Astrocyte (in vitro differentiated cells and primary cell): ENCODE results near the gene SUPT6H. TPM values are rescaled to one million over a fixed set of nuclear protein-coding genes. Genes with fewer than 3 reads are reported as not detected.

Source experiments
- DNase-seq: peaks from one replicate; pipeline ENCODE4 v3.0.0-alpha.2; 2010; ENCODE audit warnings: low read depth
- FAIRE-seq: peaks from 2 replicates; lab custom pipeline; 2011; peaks lifted over from hg19 to GRCh38; lab: Jason Lieb, UNC
- H2AFZ ChIP-seq: 2 replicates; pipeline ENCODE4 v1.6.0; 2012; ENCODE audit warnings: low read depth, low read length, inconsistent platforms
- H3K27ac ChIP-seq: 2 replicates; pipeline ENCODE4 v1.5.1; 2011; ENCODE audit warnings: low read depth, low read length, inconsistent platforms
- H3K27me3 ChIP-seq: 2 replicates; pipeline ENCODE4 v1.6.0; 2011; ENCODE audit warnings: low read length, inconsistent platforms; ENCODE audit not compliant: insufficient read depth
- H3K36me3 ChIP-seq: 2 replicates; pipeline ENCODE4 v1.5.1; 2011; ENCODE audit warnings: low read length, inconsistent platforms; ENCODE audit not compliant: insufficient read depth
- H3K4me1 ChIP-seq: 2 replicates; pipeline ENCODE4 v1.5.1; 2011; ENCODE audit warnings: low read length, inconsistent platforms; ENCODE audit not compliant: insufficient read depth
- H3K4me2 ChIP-seq: 2 replicates; pipeline ENCODE4 v1.6.0; 2012; ENCODE audit warnings: low read length, inconsistent platforms
- H3K4me3 ChIP-seq: 2 replicates; pipeline ENCODE4 v1.5.1; 2011; ENCODE audit warnings: low read depth, mild to moderate bottlenecking, low read length, inconsistent platforms; ENCODE audit not compliant: insufficient read depth
- H3K79me2 ChIP-seq: 2 replicates; pipeline ENCODE4 v1.6.0; 2012; ENCODE audit warnings: mild to moderate bottlenecking, low read length, inconsistent platforms; ENCODE audit not compliant: insufficient read depth
- H3K9ac ChIP-seq: 2 replicates; pipeline ENCODE4 v1.6.0; 2012; ENCODE audit warnings: mild to moderate bottlenecking, low read length, inconsistent platforms
- H3K9me3 ChIP-seq: 2 replicates; pipeline ENCODE4 v1.5.1; 2012; ENCODE audit warnings: low read depth, mild to moderate bottlenecking, low read length, inconsistent platforms; ENCODE audit not compliant: insufficient read depth
- H4K20me1 ChIP-seq: 2 replicates; pipeline ENCODE4 v1.6.0; 2012; ENCODE audit warnings: low read length, inconsistent platforms; ENCODE audit not compliant: insufficient read depth
- H3K27ac Mint-ChIP-seq: one replicate; pipeline ENCODE4 v1.8.0; 2021; ENCODE audit warnings: mild to moderate bottlenecking, mixed read lengths; ENCODE audit not compliant: unreplicated experiment
- H3K27me3 Mint-ChIP-seq: one replicate; pipeline ENCODE4 v1.8.0; 2021; ENCODE audit warnings: low read depth, mixed read lengths; ENCODE audit not compliant: unreplicated experiment
- H3K36me3 Mint-ChIP-seq: one replicate; pipeline ENCODE4 v1.8.0; 2021; ENCODE audit warnings: low read depth, mixed read lengths; ENCODE audit not compliant: unreplicated experiment
- H3K4me1 Mint-ChIP-seq: one replicate; pipeline ENCODE4 v1.8.0; 2021; ENCODE audit warnings: low read depth, mixed read lengths; ENCODE audit not compliant: unreplicated experiment
- H3K4me3 Mint-ChIP-seq: one replicate; pipeline ENCODE4 v1.8.0; 2021; ENCODE audit warnings: mild to moderate bottlenecking, moderate library complexity, mixed read lengths; ENCODE audit not compliant: unreplicated experiment
- H3K9me3 Mint-ChIP-seq: one replicate; pipeline ENCODE4 v1.8.0; 2021; ENCODE audit warnings: mild to moderate bottlenecking, mixed read lengths; ENCODE audit not compliant: unreplicated experiment
- CTCF ChIP-seq: IDR thresholded peaks from 2 replicates; pipeline ENCODE4 v1.5.1; 2011; ENCODE audit warnings: low read depth, mild to moderate bottlenecking, inconsistent platforms, low read length, moderate library complexity; ENCODE audit not compliant: insufficient read depth
- EZH2 ChIP-seq: IDR thresholded peaks from 2 replicates; pipeline ENCODE4 v1.6.1; 2012; ENCODE audit warnings: mild to moderate bottlenecking, low read length, inconsistent platforms; ENCODE audit not compliant: insufficient read depth
- total RNA-seq: library from RNA; stranded (reverse); gene quantifications from 2 replicates; pipeline ENCODE4 v1.2.1, GENCODE V29; 2021

The SUPT6H gene
- total RNA-seq, 1 donor from 2014 or later, result 95.9 TPM

- peaks cover 12% of the 10 kb centered on the region for H3K4me1 Mint-ChIP-seq
- Histone ChIP-seq H3K27ac (no peak overlapping the region), H3K4me2 (no peak overlapping the region), H3K36me3 (peaks cover 60% of the 10 kb centered on the region), H4K20me1 (peaks cover 54% of the 10 kb centered on the region), H3K4me1 (peaks cover 12% of the 10 kb centered on the region), H3K79me2 (peaks cover 52% of the 10 kb centered on the region), H3K27me3 (no peaks in the 10 kb centered on the region), H3K4me3 (no peak overlapping the region), H3K9ac (no peak overlapping the region), H2AFZ (no peak overlapping the region), H3K9me3 (no peaks in the 10 kb centered on the region)
- DNase-seq, result no peak
- no peak overlapping the region for H3K4me3 Mint-ChIP-seq
- H3K36me3 Mint-ChIP-seq, result peaks cover 23% of the 10 kb centered on the region
- H3K9me3 Mint-ChIP-seq, result no peaks in the 10 kb centered on the region
- H3K27me3 Mint-ChIP-seq, result no peaks in the 10 kb centered on the region
- H3K27ac Mint-ChIP-seq, result no peak overlapping the region
- TF ChIP-seq CTCF (no peak), EZH2 (no peak)
- no peak for FAIRE-seq
These were observed 20.4 kb upstream of the SUPT6H start for GRCh38 chr17:28641579-28641978.

- peak overlapping the region; percentile 93 for H3K4me3 Mint-ChIP-seq
- Histone ChIP-seq H4K20me1 (peaks cover 36% of the 10 kb centered on the region), H3K4me3 (peak overlapping the region; percentile 77), H3K9me3 (no peaks in the 10 kb centered on the region), H2AFZ (peak overlapping the region; percentile 13), H3K27ac (no peak overlapping the region), H3K79me2 (peaks cover 38% of the 10 kb centered on the region), H3K4me1 (peaks cover 12% of the 10 kb centered on the region), H3K4me2 (peak overlapping the region; percentile 98), H3K27me3 (no peaks in the 10 kb centered on the region), H3K36me3 (peaks cover 45% of the 10 kb centered on the region), H3K9ac (peak overlapping the region; percentile 82)
- DNase-seq (peak; percentile 41), FAIRE-seq (peak; percentile 23)
- TF ChIP-seq EZH2 (no peak), CTCF (peak; percentile 48)
- peaks cover 16% of the 10 kb centered on the region for H3K36me3 Mint-ChIP-seq
- no peaks in the 10 kb centered on the region for H3K27me3 Mint-ChIP-seq
- H3K9me3 Mint-ChIP-seq, result no peaks in the 10 kb centered on the region
- H3K27ac Mint-ChIP-seq, result peak overlapping the region; percentile 84
- peaks cover 12% of the 10 kb centered on the region for H3K4me1 Mint-ChIP-seq
These were observed 17.8 kb upstream of the SUPT6H start for GRCh38 chr17:28643983-28644786.
